ENCODE data around the gene BRIP1.

DNA sequence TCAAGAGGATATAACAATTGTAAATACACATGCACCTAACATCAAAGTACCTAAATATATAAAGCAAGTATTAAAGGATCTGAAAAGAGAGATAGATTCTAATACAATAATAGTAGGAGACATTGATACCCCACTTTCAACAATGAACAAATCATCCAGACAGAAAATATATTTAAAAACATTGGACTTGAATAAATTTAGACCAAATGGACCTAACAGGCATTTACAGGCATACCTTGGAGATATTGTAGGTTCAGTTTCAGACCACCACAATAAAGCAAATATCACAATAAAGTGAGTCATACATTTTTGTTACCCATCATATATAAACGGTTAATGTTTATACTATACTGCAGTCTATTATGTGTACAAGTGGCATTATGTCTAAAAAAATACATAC, 104.0 kb downstream of the BRIP1 start:
- TF ChIP-seq, protein P1, sequence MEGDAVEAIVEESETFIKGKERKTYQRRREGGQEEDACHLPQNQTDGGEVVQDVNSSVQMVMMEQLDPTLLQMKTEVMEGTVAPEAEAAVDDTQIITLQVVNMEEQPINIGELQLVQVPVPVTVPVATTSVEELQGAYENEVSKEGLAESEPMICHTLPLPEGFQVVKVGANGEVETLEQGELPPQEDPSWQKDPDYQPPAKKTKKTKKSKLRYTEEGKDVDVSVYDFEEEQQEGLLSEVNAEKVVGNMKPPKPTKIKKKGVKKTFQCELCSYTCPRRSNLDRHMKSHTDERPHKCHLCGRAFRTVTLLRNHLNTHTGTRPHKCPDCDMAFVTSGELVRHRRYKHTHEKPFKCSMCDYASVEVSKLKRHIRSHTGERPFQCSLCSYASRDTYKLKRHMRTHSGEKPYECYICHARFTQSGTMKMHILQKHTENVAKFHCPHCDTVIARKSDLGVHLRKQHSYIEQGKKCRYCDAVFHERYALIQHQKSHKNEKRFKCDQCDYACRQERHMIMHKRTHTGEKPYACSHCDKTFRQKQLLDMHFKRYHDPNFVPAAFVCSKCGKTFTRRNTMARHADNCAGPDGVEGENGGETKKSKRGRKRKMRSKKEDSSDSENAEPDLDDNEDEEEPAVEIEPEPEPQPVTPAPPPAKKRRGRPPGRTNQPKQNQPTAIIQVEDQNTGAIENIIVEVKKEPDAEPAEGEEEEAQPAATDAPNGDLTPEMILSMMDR (IDR thresholded peaks at IDR 0.05): no peak
- no peak for TF ChIP-seq SMAD3 (CRISPR knock-in tag; IDR thresholded peaks at IDR 0.05; ENCODE audit: borderline replicate concordance)
- TF ChIP-seq, protein P2, sequence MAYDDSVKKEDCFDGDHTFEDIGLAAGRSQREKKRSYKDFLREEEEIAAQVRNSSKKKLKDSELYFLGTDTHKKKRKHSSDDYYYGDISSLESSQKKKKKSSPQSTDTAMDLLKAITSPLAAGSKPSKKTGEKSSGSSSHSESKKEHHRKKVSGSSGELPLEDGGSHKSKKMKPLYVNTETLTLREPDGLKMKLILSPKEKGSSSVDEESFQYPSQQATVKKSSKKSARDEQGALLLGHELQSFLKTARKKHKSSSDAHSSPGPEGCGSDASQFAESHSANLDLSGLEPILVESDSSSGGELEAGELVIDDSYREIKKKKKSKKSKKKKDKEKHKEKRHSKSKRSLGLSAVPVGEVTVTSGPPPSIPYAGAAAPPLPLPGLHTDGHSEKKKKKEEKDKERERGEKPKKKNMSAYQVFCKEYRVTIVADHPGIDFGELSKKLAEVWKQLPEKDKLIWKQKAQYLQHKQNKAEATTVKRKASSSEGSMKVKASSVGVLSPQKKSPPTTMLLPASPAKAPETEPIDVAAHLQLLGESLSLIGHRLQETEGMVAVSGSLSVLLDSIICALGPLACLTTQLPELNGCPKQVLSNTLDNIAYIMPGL (CRISPR knock-in tag; IDR thresholded peaks at IDR 0.05): no peak
- TF ChIP-seq NR2C2 (CRISPR knock-in tag; IDR thresholded peaks at IDR 0.05): no peak
- no peak for TF ChIP-seq CREB1 (CRISPR knock-in tag; IDR thresholded peaks at IDR 0.05)
- no peak for TF ChIP-seq ESRRA (CRISPR knock-in tag; IDR thresholded peaks at IDR 0.05; ENCODE audit: borderline replicate concordance)
- no peak for TF ChIP-seq NFYB (CRISPR knock-in tag; conservative IDR thresholded peaks at IDR 0.05; ENCODE audit: low read depth)
- no peak for TF ChIP-seq TP53 (CRISPR knock-in tag; IDR thresholded peaks at IDR 0.05)
- TF ChIP-seq, protein P3, sequence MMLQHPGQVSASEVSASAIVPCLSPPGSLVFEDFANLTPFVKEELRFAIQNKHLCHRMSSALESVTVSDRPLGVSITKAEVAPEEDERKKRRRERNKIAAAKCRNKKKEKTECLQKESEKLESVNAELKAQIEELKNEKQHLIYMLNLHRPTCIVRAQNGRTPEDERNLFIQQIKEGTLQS (CRISPR knock-in tag; conservative IDR thresholded peaks at IDR 0.05): no peak
- TF ChIP-seq, protein P4, sequence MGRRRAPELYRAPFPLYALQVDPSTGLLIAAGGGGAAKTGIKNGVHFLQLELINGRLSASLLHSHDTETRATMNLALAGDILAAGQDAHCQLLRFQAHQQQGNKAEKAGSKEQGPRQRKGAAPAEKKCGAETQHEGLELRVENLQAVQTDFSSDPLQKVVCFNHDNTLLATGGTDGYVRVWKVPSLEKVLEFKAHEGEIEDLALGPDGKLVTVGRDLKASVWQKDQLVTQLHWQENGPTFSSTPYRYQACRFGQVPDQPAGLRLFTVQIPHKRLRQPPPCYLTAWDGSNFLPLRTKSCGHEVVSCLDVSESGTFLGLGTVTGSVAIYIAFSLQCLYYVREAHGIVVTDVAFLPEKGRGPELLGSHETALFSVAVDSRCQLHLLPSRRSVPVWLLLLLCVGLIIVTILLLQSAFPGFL (CRISPR knock-in tag; IDR thresholded peaks at IDR 0.05; ENCODE audit: borderline replicate concordance): no peak
- TF ChIP-seq, protein P5, sequence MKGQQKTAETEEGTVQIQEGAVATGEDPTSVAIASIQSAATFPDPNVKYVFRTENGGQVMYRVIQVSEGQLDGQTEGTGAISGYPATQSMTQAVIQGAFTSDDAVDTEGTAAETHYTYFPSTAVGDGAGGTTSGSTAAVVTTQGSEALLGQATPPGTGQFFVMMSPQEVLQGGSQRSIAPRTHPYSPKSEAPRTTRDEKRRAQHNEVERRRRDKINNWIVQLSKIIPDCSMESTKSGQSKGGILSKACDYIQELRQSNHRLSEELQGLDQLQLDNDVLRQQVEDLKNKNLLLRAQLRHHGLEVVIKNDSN (CRISPR knock-in tag; IDR thresholded peaks at IDR 0.05): no peak
- TF ChIP-seq IRF2 (CRISPR knock-in tag; IDR thresholded peaks at IDR 0.05; ENCODE audit: borderline replicate concordance, low read depth): no peak
